Hematopoietic multipotent progenitor cell treated with erythropoietin and hydrocortisone succinate and interleukin-3 and kit ligand, for 6 days (in vitro differentiated cells): ENCODE measurements around the gene ZFAND2A.
"Not testable (repeated sequence)": the region's sequence is repeated elsewhere in the genome, so short reads cannot be mapped to it uniquely, and the experiment has no call there.

ENCODE experiments used
- DNase-seq: peaks from one replicate; pipeline ENCODE4 v3.0.0-alpha.2; 2015

The ZFAND2A gene

GRCh38 chr7:1159891-1160669 lies at the start of gene ZFAND2A:
Gene ZFAND2A, minus strand, starts transcription at chr7:1160196. Its CDS starts 1,984 bp downstream, at chr7:1158212.
- peak; percentile 96 for DNase-seq

- no peak for DNase-seq
Measured at GRCh38 chr7:1209097-1209496, 49.1 kb upstream of the ZFAND2A start.

- not testable (repeated sequence) for DNase-seq
Measured at GRCh38 chr7:1205742-1206141, 45.7 kb upstream of the ZFAND2A start.

GRCh38 chr7:1204460-1205140 lies 44.6 kb upstream of the ZFAND2A start:
- DNase-seq = no peak

GRCh38 chr7:1202914-1203313 lies 42.9 kb upstream of the ZFAND2A start:
- not testable (repeated sequence) for DNase-seq

- no peak for DNase-seq
Measured at GRCh38 chr7:1201916-1202315, 41.9 kb upstream of the ZFAND2A start.

- no peak for DNase-seq
Measured at GRCh38 chr7:1200045-1200444, 40.0 kb upstream of the ZFAND2A start.

- DNase-seq = no peak
Measured at GRCh38 chr7:1197997-1198625, 38.1 kb upstream of the ZFAND2A start.

GRCh38 chr7:1196950-1197349 lies 37.0 kb upstream of the ZFAND2A start:
- no peak for DNase-seq

- DNase-seq = not testable (repeated sequence)
Measured at GRCh38 chr7:1196441-1196840, 36.4 kb upstream of the ZFAND2A start.

GRCh38 chr7:1193593-1194424 lies 33.8 kb upstream of the ZFAND2A start:
- peak; percentile 65 for DNase-seq

- DNase-seq = peak; percentile 60
Measured at GRCh38 chr7:1192171-1192676, 32.2 kb upstream of the ZFAND2A start.

GRCh38 chr7:1189986-1190772 lies 30.2 kb upstream of the ZFAND2A start:
- DNase-seq = no peak

- DNase-seq = no peak
Measured at GRCh38 chr7:1188720-1189294, 28.8 kb upstream of the ZFAND2A start.

GRCh38 chr7:1187127-1187526 lies 27.1 kb upstream of the ZFAND2A start:
- DNase-seq = no peak

- no peak for DNase-seq
Measured at GRCh38 chr7:1181640-1182039, 21.6 kb upstream of the ZFAND2A start.

GRCh38 chr7:1181031-1181430 lies 21.0 kb upstream of the ZFAND2A start:
- no peak for DNase-seq

GRCh38 chr7:1176891-1177373 lies 16.9 kb upstream of the ZFAND2A start:
- peak; percentile 77 for DNase-seq

GRCh38 chr7:1175967-1176851 lies 16.2 kb upstream of the ZFAND2A start:
- peak; percentile 84 for DNase-seq

- no peak for DNase-seq
Measured at GRCh38 chr7:1175597-1175966, 15.6 kb upstream of the ZFAND2A start.
